Gastroesophageal sphincter (tissue), 4 donors: ENCODE data around the gene INPP4B. TPM values are rescaled to one million over a fixed set of nuclear protein-coding genes. Genes with fewer than 3 reads are reported as not detected.

Experiments
- ATAC-seq: fragments of 150-250 bp; one replicate; pipeline ENCODE4 v1.9.1; 2016; ENCODE audit warnings: mild to moderate bottlenecking, moderate library complexity
- H3K27ac ChIP-seq, 4 donors: fragments of 200-600 bp; sonication (generic) in 3 of 4; 1 replicate in 3 of 4; 2 replicates in 1 of 4; pipeline ENCODE4 v1.5.1; 2016 to 2019
- H3K27me3 ChIP-seq: fragments of 200-600 bp; sonication (generic); one replicate; pipeline ENCODE4 v1.5.1; 2019
- H3K36me3 ChIP-seq, 2 donors: fragments of 200-600 bp; sonication (generic); one replicate each; pipeline ENCODE4 v1.5.1; 2019; ENCODE audit warnings: control low read depth in 1 of 2
- H3K4me1 ChIP-seq, 3 donors: fragments of 200-600 bp; sonication (generic); 1 replicate in 2 of 3; 2 replicates in 1 of 3; pipeline ENCODE4 v1.5.1; 2016 to 2019; ENCODE audit warnings: control low read depth in 2 of 3
- H3K4me3 ChIP-seq, 2 donors: fragments of 200-600 bp; sonication (generic); one replicate each; pipeline ENCODE4 v1.5.1; 2019; ENCODE audit warnings: mild to moderate bottlenecking in 1 of 2, moderate library complexity in 1 of 2
- H3K9me3 ChIP-seq, 3 donors: fragments of 200-600 bp; sonication (generic); one replicate each; pipeline ENCODE4 v1.5.1; 2017 to 2019; ENCODE audit warnings: control low read depth in 2 of 3
- CTCF ChIP-seq, 4 experiments: fragments of 200-600 bp in 2 of 4; fragments of 450-650 bp in 2 of 4; sonication (generic) in 1 of 4; IDR thresholded peaks; one replicate each; pipeline ENCODE4 v1.5.1; 2017 to 2019; ENCODE audit warnings: antibody characterized with exemption in 4 of 4, mild to moderate bottlenecking in 2 of 4, moderate library complexity in 2 of 4
- EP300 ChIP-seq: sonication (generic); formaldehyde crosslinking; IDR thresholded peaks from one replicate; pipeline ENCODE4 v1.6.1; 2017; ENCODE audit warnings: antibody characterized with exemption, mild to moderate bottlenecking
- POLR2A ChIP-seq, 2 donors: fragments of 450-650 bp; IDR thresholded peaks; one replicate each; pipeline ENCODE4 v1.6.1; 2017; ENCODE audit warnings: antibody characterized with exemption in 2 of 2, mild to moderate bottlenecking in 2 of 2, moderate library complexity in 1 of 2
- POLR2AphosphoS5 ChIP-seq: sonication (generic); formaldehyde crosslinking; IDR thresholded peaks from one replicate; pipeline ENCODE4 v1.6.1; 2017; ENCODE audit warnings: antibody characterized with exemption
- WGBS, 2 donors: methylation state at CpG; one replicate each; pipeline ENCODE4 v1.1.5; 2018; ENCODE audit warnings: low coverage in 1 of 2; 5-methylcytosine and 5-hydroxymethylcytosine counted together
- total RNA-seq, 4 donors: library from RNA; depleted of rRNA; stranded (reverse); fragments of >200 nt; gene quantifications; one replicate each; pipeline ENCODE4 v1.1.0, GENCODE V29; 2016

INPP4B gene
- total RNA-seq, 4 donors from 2014 or later: 17.6 to 63.8 (median 31.3) TPM

DNA sequence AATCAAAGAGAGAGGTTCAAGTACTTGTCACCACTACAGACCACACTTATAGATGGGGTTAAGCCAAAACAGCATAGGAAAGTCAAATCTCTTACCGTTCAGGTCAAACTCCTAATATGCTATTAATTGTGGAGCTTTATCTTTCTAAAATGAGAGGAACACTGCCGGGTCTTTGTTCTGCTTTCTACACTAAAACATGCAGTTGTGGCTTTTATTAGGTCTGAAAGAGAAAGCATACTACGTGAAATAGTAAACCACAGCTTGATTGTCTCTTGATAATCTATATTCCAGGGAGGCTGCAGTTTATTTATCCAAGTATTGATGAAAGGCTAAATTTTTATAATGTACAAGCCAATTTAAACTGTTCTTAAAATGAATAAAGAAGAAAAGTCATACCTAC, 12.3 kb upstream of the INPP4B start:
- H3K27me3 ChIP-seq: no peaks in the 10 kb centered on the region
- 75 to 79% methylated on average over 3 of the region's 3 CpGs for WGBS, 2 donors
- TF ChIP-seq POLR2AphosphoS5 (no peak), CTCF (IDR thresholded peaks at IDR 0.05) (no peak), EP300 (no peak), POLR2A (IDR thresholded peaks at IDR 0.05) (no peak)

GRCh38 chr4:142856576-142856975, 10.5 kb upstream of the INPP4B start:
- Histone ChIP-seq H3K4me3 (no peak overlapping the region), H3K36me3 (no peaks in the 10 kb centered on the region), H3K27me3 (no peaks in the 10 kb centered on the region), H3K9me3 (no peaks in the 10 kb centered on the region), H3K4me1 (no peaks in the 10 kb centered on the region), H3K27ac (no peak overlapping the region)
- no peak for ATAC-seq
- 86 to 100% methylated on average over 2 of the region's 2 CpGs for WGBS, 2 donors
- TF ChIP-seq POLR2A (IDR thresholded peaks at IDR 0.05): no peak
- no peak for TF ChIP-seq POLR2AphosphoS5
- no peak for TF ChIP-seq CTCF (IDR thresholded peaks at IDR 0.05)
- TF ChIP-seq EP300: no peak

More for the DNA sequence above, 12.3 kb upstream of the INPP4B start:
- Histone ChIP-seq H3K4me3 (no peak overlapping the region), H3K36me3 (no peaks in the 10 kb centered on the region), H3K4me1 (no peaks in the 10 kb centered on the region), H3K27ac (no peak overlapping the region), H3K9me3 (no peaks in the 10 kb centered on the region)
- ATAC-seq: no peak

DNA sequence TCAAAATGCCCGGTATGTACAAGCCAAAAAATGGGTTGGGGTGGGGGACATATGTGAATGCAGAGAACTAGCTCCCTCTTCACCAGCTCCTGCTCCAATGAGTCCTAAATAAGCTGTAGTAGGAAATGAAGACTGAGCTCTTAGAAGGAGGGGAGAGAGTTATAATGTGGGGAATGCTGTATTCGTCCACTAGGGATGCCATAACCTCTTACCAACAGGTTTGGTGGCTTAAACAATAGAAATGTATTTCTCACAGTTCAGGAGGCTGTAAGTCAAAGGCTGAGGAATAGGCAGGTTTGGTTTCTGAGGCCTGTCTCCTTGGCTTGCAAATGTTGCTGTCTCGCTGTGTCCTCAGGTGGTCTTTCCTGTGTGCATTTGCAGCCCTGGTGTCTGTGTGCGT, 4.4 kb upstream of the INPP4B start:
- TF ChIP-seq CTCF (IDR thresholded peaks at IDR 0.05) (peak in 2 of 4 experiments; percentile 11), EP300 (no peak)
- H3K27ac ChIP-seq: no peak overlapping the region
- no peaks in the 10 kb centered on the region for H3K9me3 ChIP-seq
- no peak overlapping the region for H3K4me3 ChIP-seq
- H3K36me3 ChIP-seq: no peaks in the 10 kb centered on the region
- H3K4me1 ChIP-seq: peaks cover 0 to 12% (median 0%) of the 10 kb centered on the region in 3 donors
- no peak for ATAC-seq
- peaks cover 13% of the 10 kb centered on the region for H3K27me3 ChIP-seq
- WGBS, 2 donors: 75 to 86% methylated on average over 4 of the region's 4 CpGs

DNA sequence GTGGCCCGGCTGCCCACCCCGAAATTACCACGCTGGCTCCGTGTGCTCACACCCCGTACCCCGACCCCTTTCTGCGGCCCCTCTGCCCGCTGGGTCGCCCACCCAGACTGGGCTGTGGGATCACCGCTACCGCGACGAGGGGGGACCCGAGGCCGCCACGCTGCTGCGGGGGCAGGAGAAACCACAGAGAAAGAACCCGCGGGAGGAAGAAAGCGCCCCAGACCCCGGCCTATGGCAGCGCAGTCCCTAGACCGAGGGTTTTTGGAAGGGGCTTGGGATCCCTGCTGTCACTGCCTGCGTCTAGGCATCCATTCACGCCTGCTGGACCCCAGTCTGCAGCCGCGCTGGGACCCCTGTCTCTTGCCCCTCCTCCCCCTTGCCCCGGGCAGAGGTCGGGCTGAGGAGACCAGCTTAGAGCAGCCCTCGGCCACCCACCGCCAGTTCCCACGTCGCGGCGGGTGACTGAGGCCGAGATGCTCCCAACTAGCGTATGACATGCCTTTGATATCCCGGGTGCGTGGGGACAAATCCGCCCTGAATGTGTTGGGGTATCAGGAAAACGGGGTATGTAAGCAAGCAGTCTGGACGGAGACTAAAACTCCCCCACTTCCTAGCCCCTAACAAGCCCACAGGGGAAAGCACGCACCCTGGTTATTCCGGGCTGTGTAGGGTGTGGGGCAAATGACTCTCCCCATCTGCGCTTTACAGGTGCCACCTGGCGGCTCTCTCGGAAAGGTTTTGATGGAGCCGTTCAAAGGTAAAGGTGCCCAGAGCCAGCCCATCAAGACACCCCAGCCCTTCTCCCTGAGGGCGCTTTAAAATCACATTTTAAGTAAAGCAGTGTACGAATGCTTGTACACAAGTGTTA, 862 bp upstream of the INPP4B start:
- Histone ChIP-seq H3K36me3 (no peaks in the 10 kb centered on the region), H3K27me3 (peaks cover 13% of the 10 kb centered on the region), H3K9me3 (no peaks in the 10 kb centered on the region), H3K4me3 (peak overlapping the region; percentile 76 to 86), H3K4me1 (peaks cover 0 to 32% (median 0%) of the 10 kb centered on the region in 3 donors), H3K27ac (peak overlapping the region; percentile 47 to 84 (median 76))
- ATAC-seq: peak; percentile 57
- 0 to 61% methylated on average over 2 to 6 of the region's 50 CpGs for WGBS, 2 donors
- peak in 3 of 4 experiments; percentile 43 to 53 (median 49) for TF ChIP-seq CTCF (IDR thresholded peaks at IDR 0.05)
- no peak for TF ChIP-seq POLR2AphosphoS5
